H1 (cell line): ENCODE data around the gene C15orf40. TPM values are rescaled to one million over a fixed set of nuclear protein-coding genes. Genes with fewer than 3 reads are reported as not detected.

ENCODE experiments used
- GABPA ChIP-seq: IDR thresholded peaks from 2 replicates; pipeline ENCODE4 v1.6.1; 2011; ENCODE audit warnings: mild to moderate bottlenecking, low read length, moderate library complexity, borderline replicate concordance; ENCODE audit not compliant: insufficient read depth
- JUN ChIP-seq: IDR thresholded peaks from 2 replicates; pipeline ENCODE4 v1.6.1; 2011; ENCODE audit warnings: low read depth, mild to moderate bottlenecking, improper control_type of control experiment, low read length
- KDM5A ChIP-seq: fragments of 200-600 bp; IDR thresholded peaks from 2 replicates; pipeline ENCODE4 v1.7.1; 2012; ENCODE audit warnings: mild to moderate bottlenecking, low read length, inconsistent platforms, mixed read lengths
- POLR2A ChIP-seq, 2 experiments: IDR thresholded peaks; 1 replicate in 1 of 2; 2 replicates in 1 of 2; pipeline ENCODE4 v1.6.1; 2011; ENCODE audit warnings: low read depth in 2 of 2, low read length in 2 of 2, mild to moderate bottlenecking in 2 of 2; ENCODE audit errors: control extremely low read depth in 1 of 2
- RFX5 ChIP-seq: IDR thresholded peaks from 2 replicates; pipeline ENCODE4 v1.6.1; 2011; ENCODE audit warnings: low read depth, low read length, improper control_type of control experiment, borderline replicate concordance
- SP2 ChIP-seq: IDR thresholded peaks from 2 replicates; pipeline ENCODE4 v1.6.1; 2012; ENCODE audit warnings: mild to moderate bottlenecking, low read length, inconsistent platforms
- TCF12 ChIP-seq: IDR thresholded peaks from 2 replicates; pipeline ENCODE4 v1.6.1; 2011; ENCODE audit warnings: low read depth, mild to moderate bottlenecking, low read length
- polyA plus RNA-seq, 7 experiments: library from polyadenylated mRNA; depleted of rRNA in 3 of 7; stranded (reverse) in 5 of 7; unstranded in 2 of 7; fragments of >200 nt in 5 of 7; fragments of 200-250 nt in 2 of 7; gene quantifications; 1 replicate in 5 of 7; 2 replicates in 1 of 7; 4 replicates in 1 of 7; pipeline versions ENCODE4 v1.2.1 to v1.2.3, GENCODE V29; 2011 to 2013; ENCODE audit warnings: missing spikeins in 2 of 7, mixed read lengths in 2 of 7
- total RNA-seq: library from RNA; stranded (reverse); fragmentation: NEBNext Ultra II Directional; extraction: Animal tissue kit (Norgen Biotek cat#: 25700); gene quantifications from 2 replicates; pipeline ENCODE4 v1.2.1, GENCODE V29; 2021
- TF ChIP-seq, protein P1 (sequence below): fragments of 300-600 bp; sonication (generic); IDR thresholded peaks from 2 replicates; pipeline ENCODE4 v1.7.1; 2012; ENCODE audit warnings: low read length, moderate library complexity, mild to moderate bottlenecking, inconsistent platforms; ENCODE audit not compliant: insufficient replicate concordance
- TF ChIP-seq, protein P2 (sequence below): IDR thresholded peaks from 2 replicates; pipeline ENCODE4 v1.6.1; 2012; ENCODE audit warnings: inconsistent platforms
- TF ChIP-seq, protein P3 (sequence below): IDR thresholded peaks from 2 replicates; pipeline ENCODE4 v1.6.1; 2012; ENCODE audit warnings: low read length, inconsistent platforms

The C15orf40 gene
- total and polyA plus RNA-seq, 2 of the 8 experiments (the other 6 are each of a cell fraction or from before 2014, with no cell fraction given) = 10.7 TPM

- TF ChIP-seq, protein P1, sequence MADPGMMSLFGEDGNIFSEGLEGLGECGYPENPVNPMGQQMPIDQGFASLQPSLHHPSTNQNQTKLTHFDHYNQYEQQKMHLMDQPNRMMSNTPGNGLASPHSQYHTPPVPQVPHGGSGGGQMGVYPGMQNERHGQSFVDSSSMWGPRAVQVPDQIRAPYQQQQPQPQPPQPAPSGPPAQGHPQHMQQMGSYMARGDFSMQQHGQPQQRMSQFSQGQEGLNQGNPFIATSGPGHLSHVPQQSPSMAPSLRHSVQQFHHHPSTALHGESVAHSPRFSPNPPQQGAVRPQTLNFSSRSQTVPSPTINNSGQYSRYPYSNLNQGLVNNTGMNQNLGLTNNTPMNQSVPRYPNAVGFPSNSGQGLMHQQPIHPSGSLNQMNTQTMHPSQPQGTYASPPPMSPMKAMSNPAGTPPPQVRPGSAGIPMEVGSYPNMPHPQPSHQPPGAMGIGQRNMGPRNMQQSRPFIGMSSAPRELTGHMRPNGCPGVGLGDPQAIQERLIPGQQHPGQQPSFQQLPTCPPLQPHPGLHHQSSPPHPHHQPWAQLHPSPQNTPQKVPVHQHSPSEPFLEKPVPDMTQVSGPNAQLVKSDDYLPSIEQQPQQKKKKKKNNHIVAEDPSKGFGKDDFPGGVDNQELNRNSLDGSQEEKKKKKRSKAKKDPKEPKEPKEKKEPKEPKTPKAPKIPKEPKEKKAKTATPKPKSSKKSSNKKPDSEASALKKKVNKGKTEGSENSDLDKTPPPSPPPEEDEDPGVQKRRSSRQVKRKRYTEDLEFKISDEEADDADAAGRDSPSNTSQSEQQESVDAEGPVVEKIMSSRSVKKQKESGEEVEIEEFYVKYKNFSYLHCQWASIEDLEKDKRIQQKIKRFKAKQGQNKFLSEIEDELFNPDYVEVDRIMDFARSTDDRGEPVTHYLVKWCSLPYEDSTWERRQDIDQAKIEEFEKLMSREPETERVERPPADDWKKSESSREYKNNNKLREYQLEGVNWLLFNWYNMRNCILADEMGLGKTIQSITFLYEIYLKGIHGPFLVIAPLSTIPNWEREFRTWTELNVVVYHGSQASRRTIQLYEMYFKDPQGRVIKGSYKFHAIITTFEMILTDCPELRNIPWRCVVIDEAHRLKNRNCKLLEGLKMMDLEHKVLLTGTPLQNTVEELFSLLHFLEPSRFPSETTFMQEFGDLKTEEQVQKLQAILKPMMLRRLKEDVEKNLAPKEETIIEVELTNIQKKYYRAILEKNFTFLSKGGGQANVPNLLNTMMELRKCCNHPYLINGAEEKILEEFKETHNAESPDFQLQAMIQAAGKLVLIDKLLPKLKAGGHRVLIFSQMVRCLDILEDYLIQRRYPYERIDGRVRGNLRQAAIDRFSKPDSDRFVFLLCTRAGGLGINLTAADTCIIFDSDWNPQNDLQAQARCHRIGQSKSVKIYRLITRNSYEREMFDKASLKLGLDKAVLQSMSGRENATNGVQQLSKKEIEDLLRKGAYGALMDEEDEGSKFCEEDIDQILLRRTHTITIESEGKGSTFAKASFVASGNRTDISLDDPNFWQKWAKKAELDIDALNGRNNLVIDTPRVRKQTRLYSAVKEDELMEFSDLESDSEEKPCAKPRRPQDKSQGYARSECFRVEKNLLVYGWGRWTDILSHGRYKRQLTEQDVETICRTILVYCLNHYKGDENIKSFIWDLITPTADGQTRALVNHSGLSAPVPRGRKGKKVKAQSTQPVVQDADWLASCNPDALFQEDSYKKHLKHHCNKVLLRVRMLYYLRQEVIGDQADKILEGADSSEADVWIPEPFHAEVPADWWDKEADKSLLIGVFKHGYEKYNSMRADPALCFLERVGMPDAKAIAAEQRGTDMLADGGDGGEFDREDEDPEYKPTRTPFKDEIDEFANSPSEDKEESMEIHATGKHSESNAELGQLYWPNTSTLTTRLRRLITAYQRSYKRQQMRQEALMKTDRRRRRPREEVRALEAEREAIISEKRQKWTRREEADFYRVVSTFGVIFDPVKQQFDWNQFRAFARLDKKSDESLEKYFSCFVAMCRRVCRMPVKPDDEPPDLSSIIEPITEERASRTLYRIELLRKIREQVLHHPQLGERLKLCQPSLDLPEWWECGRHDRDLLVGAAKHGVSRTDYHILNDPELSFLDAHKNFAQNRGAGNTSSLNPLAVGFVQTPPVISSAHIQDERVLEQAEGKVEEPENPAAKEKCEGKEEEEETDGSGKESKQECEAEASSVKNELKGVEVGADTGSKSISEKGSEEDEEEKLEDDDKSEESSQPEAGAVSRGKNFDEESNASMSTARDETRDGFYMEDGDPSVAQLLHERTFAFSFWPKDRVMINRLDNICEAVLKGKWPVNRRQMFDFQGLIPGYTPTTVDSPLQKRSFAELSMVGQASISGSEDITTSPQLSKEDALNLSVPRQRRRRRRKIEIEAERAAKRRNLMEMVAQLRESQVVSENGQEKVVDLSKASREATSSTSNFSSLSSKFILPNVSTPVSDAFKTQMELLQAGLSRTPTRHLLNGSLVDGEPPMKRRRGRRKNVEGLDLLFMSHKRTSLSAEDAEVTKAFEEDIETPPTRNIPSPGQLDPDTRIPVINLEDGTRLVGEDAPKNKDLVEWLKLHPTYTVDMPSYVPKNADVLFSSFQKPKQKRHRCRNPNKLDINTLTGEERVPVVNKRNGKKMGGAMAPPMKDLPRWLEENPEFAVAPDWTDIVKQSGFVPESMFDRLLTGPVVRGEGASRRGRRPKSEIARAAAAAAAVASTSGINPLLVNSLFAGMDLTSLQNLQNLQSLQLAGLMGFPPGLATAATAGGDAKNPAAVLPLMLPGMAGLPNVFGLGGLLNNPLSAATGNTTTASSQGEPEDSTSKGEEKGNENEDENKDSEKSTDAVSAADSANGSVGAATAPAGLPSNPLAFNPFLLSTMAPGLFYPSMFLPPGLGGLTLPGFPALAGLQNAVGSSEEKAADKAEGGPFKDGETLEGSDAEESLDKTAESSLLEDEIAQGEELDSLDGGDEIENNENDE = no peak
- TF ChIP-seq RFX5 (no peak), POLR2A (IDR thresholded peaks at IDR 0.05; ENCODE audit: control extremely low read depth in 1 of 2, low read depth in 2 of 2, low read length in 2 of 2) (no peak), GABPA (no peak), TCF12 (no peak), SP2 (no peak), JUN (no peak), KDM5A (no peak)
- TF ChIP-seq, protein P2, sequence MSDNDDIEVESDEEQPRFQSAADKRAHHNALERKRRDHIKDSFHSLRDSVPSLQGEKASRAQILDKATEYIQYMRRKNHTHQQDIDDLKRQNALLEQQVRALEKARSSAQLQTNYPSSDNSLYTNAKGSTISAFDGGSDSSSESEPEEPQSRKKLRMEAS = no peak
- TF ChIP-seq, protein P3, sequence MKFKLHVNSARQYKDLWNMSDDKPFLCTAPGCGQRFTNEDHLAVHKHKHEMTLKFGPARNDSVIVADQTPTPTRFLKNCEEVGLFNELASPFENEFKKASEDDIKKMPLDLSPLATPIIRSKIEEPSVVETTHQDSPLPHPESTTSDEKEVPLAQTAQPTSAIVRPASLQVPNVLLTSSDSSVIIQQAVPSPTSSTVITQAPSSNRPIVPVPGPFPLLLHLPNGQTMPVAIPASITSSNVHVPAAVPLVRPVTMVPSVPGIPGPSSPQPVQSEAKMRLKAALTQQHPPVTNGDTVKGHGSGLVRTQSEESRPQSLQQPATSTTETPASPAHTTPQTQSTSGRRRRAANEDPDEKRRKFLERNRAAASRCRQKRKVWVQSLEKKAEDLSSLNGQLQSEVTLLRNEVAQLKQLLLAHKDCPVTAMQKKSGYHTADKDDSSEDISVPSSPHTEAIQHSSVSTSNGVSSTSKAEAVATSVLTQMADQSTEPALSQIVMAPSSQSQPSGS = no peak
These were observed 18.9 kb downstream of the C15orf40 start (continued) for GRCh38 chr15:82992436-82992998.
